HG03097 (cell line): Measurements from ENCODE around the gene BEND6.
A peak's percentile ranks its signal among the peaks of the same experiment; 100 is the strongest.

ENCODE experiments used
- ATAC-seq: cut with Tn5 transposase; IDR thresholded peaks from one replicate; pipeline ENCODE4 v1.9.1; 2021; ENCODE audit not compliant: unreplicated experiment, low FRiP score

Gene BEND6, protein sequence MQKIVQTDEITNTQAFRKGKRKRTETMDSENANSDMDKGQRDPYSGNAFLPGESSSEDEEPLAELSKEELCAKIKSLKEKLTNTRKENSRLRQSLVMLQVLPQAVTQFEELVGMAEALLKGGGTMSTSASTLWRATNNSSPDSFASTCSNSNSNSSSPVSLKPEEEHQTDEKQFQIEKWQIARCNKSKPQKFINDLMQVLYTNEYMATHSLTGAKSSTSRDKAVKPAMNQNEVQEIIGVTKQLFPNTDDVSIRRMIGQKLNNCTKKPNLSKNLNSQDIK

DNA sequence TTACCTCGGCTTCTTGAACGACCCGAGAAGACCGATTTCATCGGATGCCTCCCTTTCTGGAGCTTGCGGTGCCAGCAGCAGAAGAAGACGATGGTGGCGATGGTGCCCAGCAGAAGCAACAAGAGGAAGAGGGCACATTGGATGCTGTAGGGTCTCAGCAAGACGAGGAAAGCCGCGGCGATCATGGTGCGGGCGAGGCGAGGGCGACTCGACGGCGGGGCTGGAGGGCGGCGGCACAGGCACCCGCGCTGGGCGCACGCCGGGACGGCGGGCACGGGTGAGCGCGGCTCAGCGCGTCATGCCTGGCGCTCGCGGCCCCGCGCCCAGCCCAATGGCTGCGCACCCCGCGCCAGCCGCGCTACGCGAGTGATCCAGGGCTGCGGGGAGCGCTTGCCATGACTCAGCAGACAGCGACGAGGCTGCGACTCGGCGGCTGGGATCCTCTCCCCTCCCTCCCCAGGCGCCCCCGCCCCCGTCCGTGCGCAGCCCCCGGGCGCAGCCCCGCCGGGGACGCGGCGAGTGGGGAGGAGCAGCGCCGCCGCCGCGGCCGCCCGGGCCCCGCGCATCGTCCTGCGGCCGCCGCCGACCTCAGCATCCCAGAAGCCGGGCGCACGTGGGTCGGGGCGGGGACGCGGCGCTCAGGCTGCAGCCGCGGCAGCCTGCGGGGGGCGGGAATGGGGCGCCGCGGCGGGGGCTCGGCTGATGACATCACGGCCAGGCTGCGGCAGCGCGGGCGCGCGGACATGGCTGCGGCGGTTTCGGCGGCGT lies at the start of gene BEND6:
Gene BEND6 (plus strand): TSS at position 705 of the 768 bp plus-strand sequence. CDS start 26,704 bp downstream, outside the sequence.
- peak; percentile 34 for ATAC-seq

- no peak for ATAC-seq
These were observed 49.5 kb upstream of the BEND6 start for GRCh38 chr6:56905378-56905777.

GRCh38 chr6:56906752-56907151 lies 48.2 kb upstream of the BEND6 start:
- ATAC-seq: no peak

- ATAC-seq: no peak
These were observed 45.6 kb upstream of the BEND6 start for GRCh38 chr6:56909115-56909907.

DNA sequence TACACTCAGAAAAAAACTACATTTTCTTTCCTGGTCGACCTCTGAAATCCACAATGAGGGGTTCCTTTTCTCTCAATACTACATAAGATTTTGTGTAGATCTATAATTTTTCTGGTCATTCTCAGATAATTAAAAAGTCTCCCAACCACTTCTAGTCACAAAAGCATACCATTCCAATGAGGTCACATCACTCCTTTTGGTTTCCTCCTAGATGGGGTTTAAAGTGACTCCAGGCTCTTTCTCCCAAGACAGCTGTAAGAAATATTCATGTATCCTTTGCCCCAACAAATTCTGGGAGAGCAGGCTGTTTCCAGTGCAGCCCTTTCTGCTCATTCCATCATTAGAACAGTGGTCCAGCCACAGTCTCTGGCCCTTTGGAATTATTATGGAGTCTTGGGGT lies 43.1 kb upstream of the BEND6 start:
- no peak for ATAC-seq

DNA sequence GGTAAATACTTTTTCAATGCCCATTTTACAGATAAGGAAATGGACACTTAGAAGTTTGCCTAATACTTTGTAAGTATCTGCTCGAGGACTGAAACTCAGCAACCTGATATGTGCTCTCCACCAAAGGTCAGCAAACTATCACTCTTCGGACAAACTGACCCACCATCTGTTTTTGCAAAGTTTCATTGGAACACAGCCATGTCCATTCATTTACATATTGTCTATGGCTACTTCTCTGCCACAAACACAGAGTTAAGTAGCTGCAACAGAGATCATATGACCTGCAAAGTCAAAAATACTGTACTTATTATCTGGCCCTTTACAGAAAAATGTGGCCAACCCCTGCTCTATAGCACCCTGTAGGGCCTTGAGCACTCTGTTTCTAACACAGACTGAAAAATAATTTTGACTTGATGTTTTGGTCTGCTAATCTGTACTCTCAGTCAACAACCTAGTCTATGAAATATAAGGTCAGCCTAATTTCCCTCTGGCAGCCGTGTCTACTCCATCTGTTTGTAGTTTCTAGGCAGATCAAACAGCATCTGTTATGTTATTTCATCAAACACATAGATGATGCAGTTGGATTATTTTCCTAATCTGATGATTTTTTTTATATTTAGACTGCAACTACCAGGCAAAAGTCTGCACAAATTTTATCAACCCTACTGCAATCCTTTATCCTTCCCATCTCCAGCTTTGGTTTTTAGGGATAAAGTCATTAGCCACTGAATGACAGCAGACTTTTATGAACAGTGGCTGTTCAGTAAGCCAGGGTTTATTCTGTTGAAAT lies 41.4 kb upstream of the BEND6 start:
- no peak for ATAC-seq

DNA sequence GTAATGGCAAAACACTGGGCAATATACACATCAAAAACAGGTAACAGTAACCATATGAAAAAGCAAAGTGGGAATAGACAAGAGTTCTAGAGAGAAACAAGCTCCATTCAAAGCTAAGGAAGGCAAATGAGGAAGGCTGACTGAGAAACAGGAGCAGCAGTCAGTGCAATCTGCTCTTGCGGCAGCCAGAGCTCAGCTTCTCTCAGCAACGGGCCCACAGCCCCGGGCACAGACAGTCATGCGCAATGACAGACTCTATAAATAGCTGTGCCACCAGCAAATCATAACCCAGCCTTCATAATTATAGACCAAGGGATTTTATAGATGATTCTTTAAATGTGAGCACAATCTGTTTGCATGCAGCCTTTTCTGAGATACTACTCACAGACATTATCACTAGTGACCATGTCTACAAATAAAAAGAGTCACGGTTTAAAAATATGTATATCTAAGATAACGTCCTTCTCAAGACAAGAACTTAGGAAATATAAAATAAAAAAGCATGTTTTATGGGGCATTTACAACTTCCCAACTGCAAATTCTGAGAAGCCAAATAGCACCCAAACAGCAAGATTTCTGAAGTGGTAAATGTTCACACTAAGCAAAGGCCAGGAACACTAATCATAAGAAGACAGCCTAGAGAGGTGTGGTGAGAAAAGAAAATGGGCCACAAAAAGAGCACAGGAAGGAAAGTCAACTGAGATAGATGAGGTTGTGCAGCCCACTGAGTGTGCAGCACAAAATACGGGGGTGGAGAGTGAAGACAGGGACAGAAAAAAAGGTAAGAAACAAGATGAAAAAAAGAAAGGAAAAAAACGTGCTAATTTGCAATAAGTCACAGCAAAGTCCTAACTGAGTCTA lies 39.9 kb upstream of the BEND6 start:
- no peak for ATAC-seq

GRCh38 chr6:56915832-56916231 lies 39.1 kb upstream of the BEND6 start:
- no peak for ATAC-seq

- no peak for ATAC-seq
These were observed 37.9 kb upstream of the BEND6 start for GRCh38 chr6:56916849-56917551.

DNA sequence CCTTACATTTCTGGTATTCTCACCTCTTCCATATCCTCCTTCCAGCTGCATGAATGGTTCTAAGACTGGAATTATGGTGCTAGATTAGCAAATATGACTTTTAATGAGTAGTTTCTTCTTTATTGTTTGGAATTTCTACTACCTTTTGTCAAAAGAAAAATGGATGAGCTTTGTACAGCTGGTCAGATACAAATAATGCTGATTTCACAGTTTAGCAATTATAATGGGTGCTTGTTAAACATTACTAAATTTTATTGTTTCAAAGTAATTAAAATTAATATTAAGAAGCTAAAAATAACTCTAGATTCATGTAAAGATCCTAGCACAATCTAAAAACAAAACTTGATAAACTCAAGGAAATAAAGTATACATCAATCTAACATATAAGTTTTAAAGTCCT lies 32.3 kb upstream of the BEND6 start:
- ATAC-seq: no peak

DNA sequence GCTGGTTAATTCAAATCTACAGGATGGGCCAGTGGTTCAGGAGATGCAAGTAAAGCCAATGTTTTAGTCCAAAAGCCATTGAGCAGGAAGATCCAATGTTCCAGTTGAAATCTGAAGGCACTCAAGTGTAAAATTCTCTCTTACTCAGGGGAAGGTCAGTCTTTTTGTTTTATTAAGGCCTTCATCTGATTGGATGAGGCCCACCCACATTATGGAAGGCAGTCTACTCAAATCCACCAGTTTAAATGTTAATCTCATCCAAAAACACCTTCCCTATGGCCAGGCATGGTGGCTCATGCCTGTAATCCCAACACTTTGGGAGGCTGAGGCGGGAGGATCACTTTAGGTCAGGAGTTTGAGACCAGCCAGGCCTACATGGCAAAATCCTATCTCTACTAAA lies 31.3 kb upstream of the BEND6 start:
- ATAC-seq: no peak

DNA sequence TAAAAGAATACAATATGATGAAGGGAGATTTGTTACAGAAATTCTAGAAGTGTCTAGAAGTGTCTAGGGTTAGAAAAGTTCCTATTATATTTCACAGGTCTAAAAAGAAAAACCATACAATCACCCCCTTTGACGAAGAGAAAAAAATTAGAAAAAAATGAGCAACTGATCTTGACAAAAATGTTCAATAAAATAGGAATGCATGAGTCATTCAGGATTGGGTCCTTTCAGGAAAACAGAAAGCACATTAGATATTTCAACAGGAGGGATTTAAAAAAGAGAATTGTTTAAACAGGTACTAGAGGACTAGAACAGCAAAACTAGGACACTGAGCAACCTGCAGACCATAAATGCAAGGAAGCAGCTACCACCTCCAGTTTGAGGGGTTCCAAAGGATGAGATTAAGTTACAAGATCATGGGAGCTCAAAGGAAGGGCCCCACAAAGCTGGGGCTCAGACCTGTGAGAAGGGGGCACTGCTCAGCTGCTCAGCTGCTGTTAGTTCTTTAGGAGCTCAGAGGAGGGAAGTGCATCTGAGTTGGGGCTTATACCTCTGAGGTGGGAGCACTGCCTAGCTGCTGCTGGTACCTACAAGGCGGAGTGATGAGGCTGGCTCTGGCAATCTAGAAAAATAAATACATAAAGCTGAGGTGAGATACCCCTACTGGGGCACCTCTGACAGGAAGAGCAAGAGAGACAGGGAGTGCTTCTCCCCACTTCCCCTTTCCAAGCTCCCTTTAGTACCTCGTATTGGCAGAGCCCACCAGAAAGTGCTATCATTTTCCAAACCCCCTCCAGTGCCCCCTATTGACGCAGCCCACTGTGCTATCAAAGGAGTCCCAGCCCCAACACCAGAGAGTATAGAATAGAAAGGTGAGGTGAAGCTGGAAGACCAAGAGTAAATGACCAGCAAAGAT lies 27.1 kb upstream of the BEND6 start:
- ATAC-seq: no peak

DNA sequence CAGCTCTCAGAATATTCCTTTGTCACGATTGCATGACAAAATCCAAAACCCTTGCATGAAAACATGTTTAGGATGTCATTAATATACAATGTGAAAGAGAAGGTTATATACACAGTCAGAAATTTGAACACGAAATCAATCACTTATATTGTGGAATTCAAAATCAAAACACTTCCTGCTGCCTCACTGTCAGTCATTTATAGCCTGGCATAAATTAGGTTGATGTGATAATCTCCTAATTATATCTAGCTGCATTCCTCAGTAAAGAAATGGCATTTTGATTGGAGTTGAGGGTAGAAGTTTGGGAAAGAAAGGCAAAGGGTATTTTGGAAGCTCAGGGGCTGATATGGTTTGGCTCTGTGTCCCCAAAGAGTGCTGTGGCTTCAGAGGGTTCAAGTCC lies 24.1 kb upstream of the BEND6 start:
- ATAC-seq: no peak

DNA sequence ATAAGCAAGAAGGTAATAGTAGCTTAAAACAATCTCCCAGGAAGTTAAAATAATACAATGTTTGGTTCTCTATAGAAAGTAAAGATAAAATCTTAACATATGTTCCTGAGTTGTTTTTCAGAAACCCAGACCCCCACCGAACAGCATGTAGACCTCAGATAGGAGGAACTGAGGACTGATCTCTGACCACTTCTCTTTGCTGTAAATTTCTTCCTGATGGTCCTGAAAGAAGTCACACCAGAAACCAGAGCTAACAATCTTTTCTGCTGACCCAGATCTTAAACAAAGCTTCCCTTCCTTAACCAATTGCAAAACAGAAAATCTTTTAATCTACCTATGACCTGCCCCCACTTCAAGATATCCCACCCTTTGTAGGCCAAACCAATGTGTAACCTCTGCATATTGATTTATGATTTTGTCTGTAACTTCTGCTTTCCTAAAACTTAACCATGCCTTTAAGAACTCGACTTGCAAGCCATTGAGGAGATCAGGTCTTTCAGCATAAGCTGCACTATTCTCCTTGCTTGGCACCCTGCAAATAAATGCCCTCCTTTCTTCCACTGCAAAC lies 21.9 kb upstream of the BEND6 start:
- no peak for ATAC-seq

DNA sequence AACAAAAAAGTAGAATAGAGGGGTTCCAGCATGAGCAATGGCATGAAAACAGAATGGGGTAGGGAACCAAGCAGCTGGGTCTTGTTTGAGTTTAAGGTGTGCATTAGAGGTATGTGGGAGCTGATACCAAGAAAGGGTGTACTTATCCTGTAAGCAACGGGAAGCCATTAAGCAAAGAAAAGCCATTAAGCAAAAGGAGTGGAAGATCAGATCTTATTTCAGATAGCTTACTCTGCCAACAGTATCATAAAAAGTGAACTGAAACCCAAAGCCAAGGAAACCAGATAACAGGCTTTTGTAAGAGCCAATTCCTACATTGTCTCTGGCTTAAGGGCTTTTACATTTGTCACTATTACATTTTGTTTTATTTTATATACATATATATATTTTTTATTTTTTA lies 21.3 kb upstream of the BEND6 start:
- no peak for ATAC-seq

DNA sequence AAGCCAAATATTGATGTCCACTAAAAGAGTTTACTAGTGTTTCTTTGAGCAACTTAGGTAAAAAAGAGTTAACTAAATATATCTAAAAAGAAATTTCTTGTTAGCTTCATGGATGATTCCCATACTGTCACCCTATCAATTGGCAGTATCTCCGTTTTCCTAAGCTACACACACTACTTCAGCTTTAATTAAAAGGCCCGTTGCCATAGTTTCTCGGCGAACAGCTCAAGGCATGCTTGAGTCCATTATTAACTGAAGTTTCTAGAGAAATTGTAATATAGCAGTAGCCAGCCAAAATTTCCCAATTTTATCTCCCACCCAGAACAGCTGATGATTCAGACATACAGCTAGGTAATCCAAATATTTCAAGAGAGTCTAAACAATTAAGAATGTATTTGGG lies 20.0 kb upstream of the BEND6 start:
- ATAC-seq: no peak

DNA sequence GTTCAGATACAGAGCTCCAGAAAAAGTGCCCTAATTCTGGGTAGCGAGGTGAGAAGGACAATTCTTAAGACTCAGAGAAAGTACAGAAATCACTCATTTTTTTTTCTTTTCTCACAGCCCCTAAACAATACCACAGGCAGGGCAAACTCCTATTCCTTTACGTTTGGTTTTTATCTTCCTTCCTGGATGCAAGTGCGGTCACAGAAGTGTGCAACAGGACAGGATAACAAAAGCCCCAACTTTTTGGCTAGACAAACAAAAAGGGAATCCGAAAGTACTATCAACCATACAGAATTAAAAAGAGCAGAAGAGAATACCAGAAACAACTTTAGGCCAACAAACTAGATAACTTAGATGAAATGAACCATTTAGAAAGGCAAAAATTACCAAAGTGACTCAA lies 18.4 kb upstream of the BEND6 start:
- ATAC-seq: no peak
